HEK293 (cell line): ENCODE measurements around the gene ALG1.

Experiments
- BCL11A ChIP-seq: fragments of 450-650 bp; formaldehyde crosslinking; IDR thresholded peaks from 2 replicates; pipeline ENCODE4 v1.5.1; 2016; ENCODE audit warnings: low read depth, missing biosample characterization, missing genetic modification characterization
- FEZF1 ChIP-seq: fragments of 450-650 bp; formaldehyde crosslinking; IDR thresholded peaks from 2 replicates; pipeline ENCODE4 v1.5.1; 2016; ENCODE audit warnings: missing biosample characterization, missing genetic modification characterization
- HOXD13 ChIP-seq: sonication (generic); formaldehyde crosslinking; IDR thresholded peaks from 2 replicates; pipeline ENCODE4 v1.8.0; 2022; ENCODE audit warnings: missing genetic modification reagents, borderline replicate concordance
- PBX3 ChIP-seq: sonication (generic); formaldehyde crosslinking; IDR thresholded peaks from 2 replicates; pipeline ENCODE4 v1.8.1; 2022; ENCODE audit warnings: mild to moderate bottlenecking, moderate library complexity, missing genetic modification reagents
- TRIM28 ChIP-seq: IDR thresholded peaks from 2 replicates; pipeline ENCODE4 v1.6.1; 2011; ENCODE audit warnings: low read length, control low read depth, borderline replicate concordance
- YY1 ChIP-seq: fragments of 450-650 bp; formaldehyde crosslinking; IDR thresholded peaks from 2 replicates; pipeline ENCODE4 v1.5.1; 2018; ENCODE audit warnings: missing biosample characterization, missing genetic modification characterization
- ZBTB8A ChIP-seq: fragments of 450-650 bp; formaldehyde crosslinking; IDR thresholded peaks from 2 replicates; pipeline ENCODE4 v1.5.1; 2016; ENCODE audit warnings: missing biosample characterization, missing genetic modification characterization
- ZFP37 ChIP-seq: fragments of 450-650 bp; formaldehyde crosslinking; IDR thresholded peaks from 2 replicates; pipeline ENCODE4 v1.5.1; 2016; ENCODE audit warnings: missing biosample characterization, missing genetic modification characterization
- ZNF112 ChIP-seq: fragments of 450-650 bp; formaldehyde crosslinking; IDR thresholded peaks from 2 replicates; pipeline ENCODE4 v1.5.0; 2017; ENCODE audit warnings: missing biosample characterization, missing genetic modification characterization
- ZNF114 ChIP-seq: fragments of 450-650 bp; formaldehyde crosslinking; IDR thresholded peaks from 2 replicates; pipeline ENCODE4 v1.5.0; 2017; ENCODE audit warnings: missing biosample characterization, missing genetic modification characterization
- ZNF133 ChIP-seq: fragments of 450-650 bp; formaldehyde crosslinking; IDR thresholded peaks from 2 replicates; pipeline ENCODE4 v1.5.1; 2016; ENCODE audit warnings: missing biosample characterization, missing genetic modification characterization
- ZNF138 ChIP-seq: fragments of 450-650 bp; formaldehyde crosslinking; IDR thresholded peaks from 2 replicates; pipeline ENCODE4 v1.5.1; 2016; ENCODE audit warnings: missing biosample characterization, missing genetic modification characterization, borderline replicate concordance
- ZNF16 ChIP-seq: fragments of 450-650 bp; formaldehyde crosslinking; IDR thresholded peaks from 2 replicates; pipeline ENCODE4 v1.5.1; 2016; ENCODE audit warnings: low read depth, missing biosample characterization, missing genetic modification characterization
- ZNF174 ChIP-seq: fragments of 450-650 bp; formaldehyde crosslinking; IDR thresholded peaks from 2 replicates; pipeline ENCODE4 v1.5.0; 2017; ENCODE audit warnings: missing biosample characterization, mild to moderate bottlenecking, missing genetic modification characterization
- ZNF211 ChIP-seq: fragments of 450-650 bp; formaldehyde crosslinking; IDR thresholded peaks from 2 replicates; pipeline ENCODE4 v1.5.1; 2016; ENCODE audit warnings: low read depth, missing biosample characterization, missing genetic modification characterization
- ZNF221 ChIP-seq: fragments of 450-650 bp; formaldehyde crosslinking; IDR thresholded peaks from 2 replicates; pipeline ENCODE4 v1.5.1; 2017; ENCODE audit warnings: missing biosample characterization, missing genetic modification characterization, borderline replicate concordance
- ZNF223 ChIP-seq: fragments of 450-650 bp; formaldehyde crosslinking; IDR thresholded peaks from 2 replicates; pipeline ENCODE4 v1.5.1; 2016; ENCODE audit warnings: missing biosample characterization, missing genetic modification characterization
- ZNF23 ChIP-seq: fragments of 450-650 bp; formaldehyde crosslinking; IDR thresholded peaks from 2 replicates; pipeline ENCODE4 v1.5.1; 2016; ENCODE audit warnings: missing biosample characterization, missing genetic modification characterization, borderline replicate concordance
- ZNF302 ChIP-seq: fragments of 450-650 bp; formaldehyde crosslinking; IDR thresholded peaks from 2 replicates; pipeline ENCODE4 v1.5.1; 2016; ENCODE audit warnings: missing biosample characterization, missing genetic modification characterization, low read depth
- ZNF350 ChIP-seq: fragments of 450-650 bp; formaldehyde crosslinking; IDR thresholded peaks from 2 replicates; pipeline ENCODE4 v1.5.0; 2017; ENCODE audit warnings: missing biosample characterization, mild to moderate bottlenecking, missing genetic modification characterization
- ZNF548 ChIP-seq: fragments of 450-650 bp; formaldehyde crosslinking; IDR thresholded peaks from 2 replicates; pipeline ENCODE4 v1.5.1; 2016; ENCODE audit warnings: missing biosample characterization, missing genetic modification characterization
- ZNF555 ChIP-seq: fragments of 450-650 bp; formaldehyde crosslinking; conservative IDR thresholded peaks from 2 replicates; pipeline ENCODE4 v1.5.1; 2017; ENCODE audit warnings: missing biosample characterization, mild to moderate bottlenecking, missing genetic modification characterization, inconsistent platforms
- ZNF558 ChIP-seq: fragments of 450-650 bp; formaldehyde crosslinking; IDR thresholded peaks from 2 replicates; pipeline ENCODE4 v1.5.1; 2016; ENCODE audit warnings: missing biosample characterization, missing genetic modification characterization
- ZNF561 ChIP-seq: fragments of 450-650 bp; IDR thresholded peaks from 2 replicates; pipeline ENCODE4 v1.5.1; 2018; ENCODE audit warnings: missing biosample characterization, missing genetic modification characterization, borderline replicate concordance
- ZNF626 ChIP-seq: fragments of 450-650 bp; sonication (Bioruptor Pico); formaldehyde crosslinking; IDR thresholded peaks from 2 replicates; pipeline ENCODE4 v1.5.1; 2018; ENCODE audit warnings: missing biosample characterization, missing genetic modification characterization, inconsistent platforms
- ZNF707 ChIP-seq: fragments of 450-650 bp; formaldehyde crosslinking; IDR thresholded peaks from 2 replicates; pipeline ENCODE4 v1.5.1; 2016; ENCODE audit warnings: missing biosample characterization, missing genetic modification characterization
- ZNF792 ChIP-seq: fragments of 450-650 bp; formaldehyde crosslinking; IDR thresholded peaks from 2 replicates; pipeline ENCODE4 v1.5.1; 2016; ENCODE audit warnings: missing biosample characterization, missing genetic modification characterization
- ZSCAN23 ChIP-seq: fragments of 450-650 bp; formaldehyde crosslinking; IDR thresholded peaks from 2 replicates; pipeline ENCODE4 v1.5.1; 2016; ENCODE audit warnings: missing biosample characterization, missing genetic modification characterization
- TF ChIP-seq, protein P1 (sequence below): fragments of 450-650 bp; formaldehyde crosslinking; IDR thresholded peaks from 2 replicates; pipeline ENCODE4 v1.5.1; 2016; ENCODE audit warnings: missing biosample characterization, missing genetic modification characterization
- TF ChIP-seq, protein P2 (sequence below): fragments of 450-650 bp; formaldehyde crosslinking; IDR thresholded peaks from 2 replicates; pipeline ENCODE4 v1.5.1; 2016; ENCODE audit warnings: missing biosample characterization, missing genetic modification characterization
- TF ChIP-seq, protein P3 (sequence below): fragments of 450-650 bp; formaldehyde crosslinking; IDR thresholded peaks from 2 replicates; pipeline ENCODE4 v1.5.1; 2016; ENCODE audit warnings: missing biosample characterization, missing genetic modification characterization
- TF ChIP-seq, protein P4 (sequence below): fragments of 450-650 bp; formaldehyde crosslinking; IDR thresholded peaks from 2 replicates; pipeline ENCODE4 v1.5.1; 2016; ENCODE audit warnings: missing biosample characterization, missing genetic modification characterization

Gene ALG1

GRCh38 chr16:5071681-5072333 is at the start of gene ALG1 (continued):
- TF ChIP-seq ZNF626 (tag by site-specific recombination) (no peak), ZNF112 (tag by site-specific recombination) (no peak), ZNF211 (tag by site-specific recombination) (no peak), ZNF707 (tag by site-specific recombination) (no peak), BCL11A (no peak), ZNF221 (no peak), ZNF223 (no peak), ZNF548 (tag by site-specific recombination) (no peak), ZNF114 (no peak), ZNF555 (tag by site-specific recombination) (no peak), ZNF561 (tag by site-specific recombination) (peak; percentile 100), TRIM28 (no peak), ZBTB8A (tag by site-specific recombination) (0 out of 2 replicates have a peak, but pooled peaks have one; percentile 6), ZNF16 (tag by site-specific recombination) (no peak), ZNF558 (tag by site-specific recombination) (no peak), ZSCAN23 (tag by site-specific recombination) (no peak), ZNF792 (tag by site-specific recombination) (0 out of 2 replicates have a peak, but pooled peaks have one; percentile 64), ZNF138 (tag by site-specific recombination) (peak; percentile 5; the same call in 1 of the 2 replicates), ZFP37 (no peak; the same call in 1 of the 2 replicates), ZNF350 (tag by site-specific recombination) (no peak), PBX3 (0 out of 2 replicates have a peak, but pooled peaks have one; percentile 59), HOXD13 (0 out of 2 replicates have a peak, but pooled peaks have one; percentile 34), ZNF302 (tag by site-specific recombination) (no peak), ZNF174 (tag by site-specific recombination) (no peak), ZNF23 (no peak), FEZF1 (tag by site-specific recombination) (no peak), ZNF133 (tag by site-specific recombination) (no peak), YY1 (tag by site-specific recombination) (peak; percentile 96)
- TF ChIP-seq, protein P1, sequence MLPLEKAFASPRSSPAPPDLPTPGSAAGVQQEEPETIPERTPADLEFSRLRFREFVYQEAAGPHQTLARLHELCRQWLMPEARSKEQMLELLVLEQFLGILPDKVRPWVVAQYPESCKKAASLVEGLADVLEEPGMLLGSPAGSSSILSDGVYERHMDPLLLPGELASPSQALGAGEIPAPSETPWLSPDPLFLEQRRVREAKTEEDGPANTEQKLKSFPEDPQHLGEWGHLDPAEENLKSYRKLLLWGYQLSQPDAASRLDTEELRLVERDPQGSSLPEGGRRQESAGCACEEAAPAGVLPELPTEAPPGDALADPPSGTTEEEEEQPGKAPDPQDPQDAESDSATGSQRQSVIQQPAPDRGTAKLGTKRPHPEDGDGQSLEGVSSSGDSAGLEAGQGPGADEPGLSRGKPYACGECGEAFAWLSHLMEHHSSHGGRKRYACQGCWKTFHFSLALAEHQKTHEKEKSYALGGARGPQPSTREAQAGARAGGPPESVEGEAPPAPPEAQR (tag by site-specific recombination) = no peak
- TF ChIP-seq, protein P2, sequence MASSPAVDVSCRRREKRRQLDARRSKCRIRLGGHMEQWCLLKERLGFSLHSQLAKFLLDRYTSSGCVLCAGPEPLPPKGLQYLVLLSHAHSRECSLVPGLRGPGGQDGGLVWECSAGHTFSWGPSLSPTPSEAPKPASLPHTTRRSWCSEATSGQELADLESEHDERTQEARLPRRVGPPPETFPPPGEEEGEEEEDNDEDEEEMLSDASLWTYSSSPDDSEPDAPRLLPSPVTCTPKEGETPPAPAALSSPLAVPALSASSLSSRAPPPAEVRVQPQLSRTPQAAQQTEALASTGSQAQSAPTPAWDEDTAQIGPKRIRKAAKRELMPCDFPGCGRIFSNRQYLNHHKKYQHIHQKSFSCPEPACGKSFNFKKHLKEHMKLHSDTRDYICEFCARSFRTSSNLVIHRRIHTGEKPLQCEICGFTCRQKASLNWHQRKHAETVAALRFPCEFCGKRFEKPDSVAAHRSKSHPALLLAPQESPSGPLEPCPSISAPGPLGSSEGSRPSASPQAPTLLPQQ (tag by site-specific recombination) = peak; percentile 83
- TF ChIP-seq, protein P3, sequence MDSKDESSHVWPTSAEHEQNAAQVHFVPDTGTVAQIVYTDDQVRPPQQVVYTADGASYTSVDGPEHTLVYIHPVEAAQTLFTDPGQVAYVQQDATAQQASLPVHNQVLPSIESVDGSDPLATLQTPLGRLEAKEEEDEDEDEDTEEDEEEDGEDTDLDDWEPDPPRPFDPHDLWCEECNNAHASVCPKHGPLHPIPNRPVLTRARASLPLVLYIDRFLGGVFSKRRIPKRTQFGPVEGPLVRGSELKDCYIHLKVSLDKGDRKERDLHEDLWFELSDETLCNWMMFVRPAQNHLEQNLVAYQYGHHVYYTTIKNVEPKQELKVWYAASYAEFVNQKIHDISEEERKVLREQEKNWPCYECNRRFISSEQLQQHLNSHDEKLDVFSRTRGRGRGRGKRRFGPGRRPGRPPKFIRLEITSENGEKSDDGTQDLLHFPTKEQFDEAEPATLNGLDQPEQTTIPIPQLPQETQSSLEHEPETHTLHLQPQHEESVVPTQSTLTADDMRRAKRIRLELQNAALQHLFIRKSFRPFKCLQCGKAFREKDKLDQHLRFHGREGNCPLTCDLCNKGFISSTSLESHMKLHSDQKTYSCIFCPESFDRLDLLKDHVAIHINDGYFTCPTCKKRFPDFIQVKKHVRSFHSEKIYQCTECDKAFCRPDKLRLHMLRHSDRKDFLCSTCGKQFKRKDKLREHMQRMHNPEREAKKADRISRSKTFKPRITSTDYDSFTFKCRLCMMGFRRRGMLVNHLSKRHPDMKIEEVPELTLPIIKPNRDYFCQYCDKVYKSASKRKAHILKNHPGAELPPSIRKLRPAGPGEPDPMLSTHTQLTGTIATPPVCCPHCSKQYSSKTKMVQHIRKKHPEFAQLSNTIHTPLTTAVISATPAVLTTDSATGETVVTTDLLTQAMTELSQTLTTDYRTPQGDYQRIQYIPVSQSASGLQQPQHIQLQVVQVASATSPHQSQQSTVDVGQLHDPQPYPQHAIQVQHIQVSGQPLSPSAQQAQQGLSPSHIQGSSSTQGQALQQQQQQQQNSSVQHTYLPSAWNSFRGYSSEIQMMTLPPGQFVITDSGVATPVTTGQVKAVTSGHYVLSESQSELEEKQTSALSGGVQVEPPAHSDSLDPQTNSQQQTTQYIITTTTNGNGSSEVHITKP = no peak
- TF ChIP-seq, protein P4, sequence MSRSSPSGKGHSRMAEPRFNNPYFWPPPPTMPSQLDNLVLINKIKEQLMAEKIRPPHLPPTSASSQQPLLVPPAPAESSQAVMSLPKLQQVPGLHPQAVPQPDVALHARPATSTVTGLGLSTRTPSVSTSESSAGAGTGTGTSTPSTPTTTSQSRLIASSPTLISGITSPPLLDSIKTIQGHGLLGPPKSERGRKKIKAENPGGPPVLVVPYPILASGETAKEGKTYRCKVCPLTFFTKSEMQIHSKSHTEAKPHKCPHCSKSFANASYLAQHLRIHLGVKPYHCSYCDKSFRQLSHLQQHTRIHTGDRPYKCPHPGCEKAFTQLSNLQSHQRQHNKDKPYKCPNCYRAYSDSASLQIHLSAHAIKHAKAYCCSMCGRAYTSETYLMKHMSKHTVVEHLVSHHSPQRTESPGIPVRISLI (tag by site-specific recombination) = no peak
